ENCODE results near the gene NWD2. TPM values are rescaled to one million over a fixed set of nuclear protein-coding genes. Genes with fewer than 3 reads are reported as not detected.

The NWD2 gene
- polyA plus RNA-seq, 1 donor from 2014 or later = 0.06 TPM

- TF ChIP-seq EZH2 (IDR thresholded peaks at IDR 0.05; ENCODE audit: borderline replicate concordance, insufficient read depth, low read length, poor library complexity, severe bottlenecking) = no peak
- no peak for TF ChIP-seq RAD21 (conservative IDR thresholded peaks at IDR 0.05)
- TF ChIP-seq MXI1 (conservative IDR thresholded peaks at IDR 0.05; ENCODE audit: poor library complexity, severe bottlenecking) = no peak
Observed at GRCh38 chr4:37482236-37482913, 237.8 kb downstream of the NWD2 start (continued).

GRCh38 chr4:37483610-37484009 lies 239.1 kb downstream of the NWD2 start:
- no peak overlapping the region for H3K9ac ChIP-seq (ENCODE audit: low read length)
- no peaks in the 10 kb centered on the region for H3F3A ChIP-seq (ENCODE audit: insufficient read depth, low read length, poor library complexity, severe bottlenecking)
- H3K4me3 ChIP-seq (ENCODE audit: low read length) = no peak overlapping the region
- H4K20me1 ChIP-seq (ENCODE audit: insufficient read depth) = no peaks in the 10 kb centered on the region
- no peak overlapping the region for H3K27ac ChIP-seq (ENCODE audit: low read length)
- H3K9me2 ChIP-seq (ENCODE audit: insufficient read depth, low read length) = no peaks in the 10 kb centered on the region
- TF ChIP-seq RAD21 (conservative IDR thresholded peaks at IDR 0.05) (no peak), TAF1 (IDR thresholded peaks at IDR 0.05; ENCODE audit: low read depth) (no peak), EP300 (conservative IDR thresholded peaks at IDR 0.05; ENCODE audit: poor library complexity, severe bottlenecking) (no peak), EZH2 (IDR thresholded peaks at IDR 0.05; ENCODE audit: borderline replicate concordance, insufficient read depth, low read length, poor library complexity, severe bottlenecking) (no peak)
- TF ChIP-seq, protein P1, sequence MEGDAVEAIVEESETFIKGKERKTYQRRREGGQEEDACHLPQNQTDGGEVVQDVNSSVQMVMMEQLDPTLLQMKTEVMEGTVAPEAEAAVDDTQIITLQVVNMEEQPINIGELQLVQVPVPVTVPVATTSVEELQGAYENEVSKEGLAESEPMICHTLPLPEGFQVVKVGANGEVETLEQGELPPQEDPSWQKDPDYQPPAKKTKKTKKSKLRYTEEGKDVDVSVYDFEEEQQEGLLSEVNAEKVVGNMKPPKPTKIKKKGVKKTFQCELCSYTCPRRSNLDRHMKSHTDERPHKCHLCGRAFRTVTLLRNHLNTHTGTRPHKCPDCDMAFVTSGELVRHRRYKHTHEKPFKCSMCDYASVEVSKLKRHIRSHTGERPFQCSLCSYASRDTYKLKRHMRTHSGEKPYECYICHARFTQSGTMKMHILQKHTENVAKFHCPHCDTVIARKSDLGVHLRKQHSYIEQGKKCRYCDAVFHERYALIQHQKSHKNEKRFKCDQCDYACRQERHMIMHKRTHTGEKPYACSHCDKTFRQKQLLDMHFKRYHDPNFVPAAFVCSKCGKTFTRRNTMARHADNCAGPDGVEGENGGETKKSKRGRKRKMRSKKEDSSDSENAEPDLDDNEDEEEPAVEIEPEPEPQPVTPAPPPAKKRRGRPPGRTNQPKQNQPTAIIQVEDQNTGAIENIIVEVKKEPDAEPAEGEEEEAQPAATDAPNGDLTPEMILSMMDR (IDR thresholded peaks at IDR 0.05; ENCODE audit: poor library complexity, severe bottlenecking) = no peak
- no peak overlapping the region for H3K4me2 ChIP-seq (ENCODE audit: low read length)
- no peaks in the 10 kb centered on the region for H3K27me3 ChIP-seq (ENCODE audit: insufficient read depth, low read depth, low read length)
- no peaks in the 10 kb centered on the region for H3K9me3 ChIP-seq (ENCODE audit: low read length)
- H3K79me2 ChIP-seq (replicated peaks; ENCODE audit: insufficient read depth, low read length) = no peaks in the 10 kb centered on the region
- H3K36me3 ChIP-seq (ENCODE audit: insufficient read depth, low read length) = no peaks in the 10 kb centered on the region
- no peak overlapping the region for H2AFZ ChIP-seq (ENCODE audit: low read depth, low read length)

DNA sequence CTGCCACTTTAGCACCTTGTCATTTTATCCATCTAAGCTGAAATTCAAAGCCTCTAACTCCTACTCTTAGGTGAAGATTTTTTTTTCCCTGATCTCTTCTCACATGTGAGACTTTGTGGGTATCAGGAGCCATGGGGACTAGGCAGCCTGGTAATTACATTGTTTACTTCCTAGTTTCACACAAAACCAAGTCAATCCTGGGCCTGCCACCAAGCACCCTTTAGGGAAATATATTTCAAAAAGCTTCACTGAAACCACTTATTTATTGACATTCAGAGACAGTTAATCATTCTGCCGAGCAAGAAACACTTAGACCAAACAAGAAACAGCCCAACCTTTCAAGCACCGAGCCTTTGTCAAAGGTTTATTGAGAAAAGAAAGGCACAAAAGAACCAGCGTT lies 241.6 kb downstream of the NWD2 start:
- Histone ChIP-seq H2AFZ (ENCODE audit: low read depth, low read length) (no peak overlapping the region), H3K27me3 (ENCODE audit: insufficient read depth, low read depth, low read length) (no peaks in the 10 kb centered on the region), H4K20me1 (ENCODE audit: insufficient read depth) (no peaks in the 10 kb centered on the region), H3K4me3 (ENCODE audit: low read length) (no peak overlapping the region), H3K27ac (ENCODE audit: low read length) (no peak overlapping the region), H3K9me2 (ENCODE audit: insufficient read depth, low read length) (no peaks in the 10 kb centered on the region), H3K4me2 (ENCODE audit: low read length) (no peak overlapping the region), H3K9ac (ENCODE audit: low read length) (no peak overlapping the region), H3K9me3 (ENCODE audit: low read length) (no peaks in the 10 kb centered on the region), H3K36me3 (ENCODE audit: insufficient read depth, low read length) (no peaks in the 10 kb centered on the region), H3F3A (ENCODE audit: insufficient read depth, low read length, poor library complexity, severe bottlenecking) (no peaks in the 10 kb centered on the region), H3K79me2 (replicated peaks; ENCODE audit: insufficient read depth, low read length) (no peaks in the 10 kb centered on the region)
- TF ChIP-seq, protein P1 (IDR thresholded peaks at IDR 0.05; ENCODE audit: poor library complexity, severe bottlenecking) = no peak
- TF ChIP-seq EP300 (conservative IDR thresholded peaks at IDR 0.05; ENCODE audit: poor library complexity, severe bottlenecking) (no peak), TAF1 (IDR thresholded peaks at IDR 0.05; ENCODE audit: low read depth) (no peak), POLR2AphosphoS5 (IDR thresholded peaks at IDR 0.05) (no peak), RAD21 (conservative IDR thresholded peaks at IDR 0.05) (no peak), MXI1 (conservative IDR thresholded peaks at IDR 0.05; ENCODE audit: poor library complexity, severe bottlenecking) (no peak), SMC3 (conservative IDR thresholded peaks at IDR 0.05; ENCODE audit: poor library complexity) (no peak), EZH2 (IDR thresholded peaks at IDR 0.05; ENCODE audit: borderline replicate concordance, insufficient read depth, low read length, poor library complexity, severe bottlenecking) (no peak)
- TF ChIP-seq, protein P2, sequence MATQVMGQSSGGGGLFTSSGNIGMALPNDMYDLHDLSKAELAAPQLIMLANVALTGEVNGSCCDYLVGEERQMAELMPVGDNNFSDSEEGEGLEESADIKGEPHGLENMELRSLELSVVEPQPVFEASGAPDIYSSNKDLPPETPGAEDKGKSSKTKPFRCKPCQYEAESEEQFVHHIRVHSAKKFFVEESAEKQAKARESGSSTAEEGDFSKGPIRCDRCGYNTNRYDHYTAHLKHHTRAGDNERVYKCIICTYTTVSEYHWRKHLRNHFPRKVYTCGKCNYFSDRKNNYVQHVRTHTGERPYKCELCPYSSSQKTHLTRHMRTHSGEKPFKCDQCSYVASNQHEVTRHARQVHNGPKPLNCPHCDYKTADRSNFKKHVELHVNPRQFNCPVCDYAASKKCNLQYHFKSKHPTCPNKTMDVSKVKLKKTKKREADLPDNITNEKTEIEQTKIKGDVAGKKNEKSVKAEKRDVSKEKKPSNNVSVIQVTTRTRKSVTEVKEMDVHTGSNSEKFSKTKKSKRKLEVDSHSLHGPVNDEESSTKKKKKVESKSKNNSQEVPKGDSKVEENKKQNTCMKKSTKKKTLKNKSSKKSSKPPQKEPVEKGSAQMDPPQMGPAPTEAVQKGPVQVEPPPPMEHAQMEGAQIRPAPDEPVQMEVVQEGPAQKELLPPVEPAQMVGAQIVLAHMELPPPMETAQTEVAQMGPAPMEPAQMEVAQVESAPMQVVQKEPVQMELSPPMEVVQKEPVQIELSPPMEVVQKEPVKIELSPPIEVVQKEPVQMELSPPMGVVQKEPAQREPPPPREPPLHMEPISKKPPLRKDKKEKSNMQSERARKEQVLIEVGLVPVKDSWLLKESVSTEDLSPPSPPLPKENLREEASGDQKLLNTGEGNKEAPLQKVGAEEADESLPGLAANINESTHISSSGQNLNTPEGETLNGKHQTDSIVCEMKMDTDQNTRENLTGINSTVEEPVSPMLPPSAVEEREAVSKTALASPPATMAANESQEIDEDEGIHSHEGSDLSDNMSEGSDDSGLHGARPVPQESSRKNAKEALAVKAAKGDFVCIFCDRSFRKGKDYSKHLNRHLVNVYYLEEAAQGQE (IDR thresholded peaks at IDR 0.05; ENCODE audit: borderline replicate concordance) = no peak
